HepG2 (cell line): ENCODE measurements around the gene SKP1. TPM values are rescaled to one million over a fixed set of nuclear protein-coding genes. Genes with fewer than 3 reads are reported as not detected.

ENCODE experiments used
- AFF4 ChIP-seq: sonication (generic); formaldehyde crosslinking; IDR thresholded peaks from 2 replicates; pipeline ENCODE4 v1.4.0; 2020; ENCODE audit warnings: missing genetic modification reagents
- AGO2 ChIP-seq: fragments of 200-400 bp; formaldehyde crosslinking; optimal IDR thresholded peaks from 2 replicates; pipeline ENCODE3; 2017; ENCODE audit warnings: mild to moderate bottlenecking, low read depth, low read length, moderate library complexity
- ARHGAP35 ChIP-seq: sonication (generic); formaldehyde crosslinking; IDR thresholded peaks from 2 replicates; pipeline ENCODE4 v1.9.0; 2022; ENCODE audit warnings: mild to moderate bottlenecking, inconsistent platforms, moderate library complexity, missing genetic modification reagents, borderline replicate concordance
- ATF1 ChIP-seq: IDR thresholded peaks from 2 replicates; pipeline ENCODE4 v1.6.1; 2016; ENCODE audit warnings: mild to moderate bottlenecking, control low read depth
- FOXJ3 ChIP-seq: sonication (generic); formaldehyde crosslinking; IDR thresholded peaks from 2 replicates; pipeline ENCODE4 v1.4.0; 2020; ENCODE audit warnings: missing genetic modification reagents, mild to moderate bottlenecking, borderline replicate concordance
- RFX5 ChIP-seq: IDR thresholded peaks from 2 replicates; pipeline ENCODE4 v1.6.1; 2011; ENCODE audit warnings: low read depth, low read length, improper control_type of control experiment
- STAT6 ChIP-seq: sonication (generic); formaldehyde crosslinking; IDR thresholded peaks from 2 replicates; pipeline ENCODE4 v1.4.0; 2020; ENCODE audit warnings: missing genetic modification reagents, mild to moderate bottlenecking, borderline replicate concordance
- ZBTB7B ChIP-seq: sonication (generic); formaldehyde crosslinking; IDR thresholded peaks from 2 replicates; pipeline ENCODE4 v1.4.0; 2020; ENCODE audit warnings: missing genetic modification reagents
- ZNF205 ChIP-seq: IDR thresholded peaks from 2 replicates; pipeline ENCODE4 v1.6.1; 2018; ENCODE audit warnings: missing biosample characterization, missing genetic modification reagents
- ZNF224 ChIP-seq: sonication (generic); formaldehyde crosslinking; IDR thresholded peaks from 2 replicates; pipeline ENCODE4 v1.5.0; 2020; ENCODE audit warnings: mild to moderate bottlenecking, missing genetic modification reagents
- ZNF569 ChIP-seq: sonication (generic); formaldehyde crosslinking; IDR thresholded peaks from 2 replicates; pipeline ENCODE4 v1.5.0; 2020; ENCODE audit warnings: mild to moderate bottlenecking, missing genetic modification reagents, moderate library complexity, borderline replicate concordance
- ZSCAN25 ChIP-seq: sonication (generic); formaldehyde crosslinking; IDR thresholded peaks from 2 replicates; pipeline ENCODE4 v1.8.0; 2022; ENCODE audit warnings: mild to moderate bottlenecking, missing genetic modification reagents
- polyA plus RNA-seq, 8 experiments: library from polyadenylated mRNA; depleted of rRNA in 3 of 8; stranded (reverse) in 7 of 8; unstranded in 1 of 8; fragments of >200 nt; fragmentation: Illumina TruSeq in 4 of 8; extraction: Trizol in 4 of 8; gene quantifications; 2 replicates each; pipeline versions ENCODE4 v1.2.1 to v1.2.3, GENCODE V29; 2011 to 2016; ENCODE audit warnings: low read depth in 4 of 8, missing spikeins in 1 of 8, mixed read lengths in 1 of 8; ENCODE audit not compliant: insufficient read depth in 1 of 8
- total RNA-seq, 5 experiments: library from RNA; depleted of rRNA; stranded (reverse); fragments of >200 nt; fragmentation: Illumina TruSeq; extraction: Trizol; gene quantifications; 2 replicates each; pipeline ENCODE4 v1.2.3, GENCODE V29; 2016; ENCODE audit warnings: low read depth in 1 of 5
- TF ChIP-seq, protein P1 (sequence below): sonication (generic); formaldehyde crosslinking; IDR thresholded peaks from 2 replicates; pipeline ENCODE4 v1.9.0; 2021; ENCODE audit warnings: missing genetic modification reagents, mild to moderate bottlenecking, borderline replicate concordance
- TF ChIP-seq, protein P2 (sequence below): sonication (generic); formaldehyde crosslinking; IDR thresholded peaks from 2 replicates; pipeline ENCODE4 v1.4.0; 2020; ENCODE audit warnings: missing genetic modification reagents
- TF ChIP-seq, protein P3 (sequence below): IDR thresholded peaks from 2 replicates; pipeline ENCODE4 v1.4.0; 2020; ENCODE audit warnings: mild to moderate bottlenecking, missing genetic modification reagents

Gene SKP1
- total and polyA plus RNA-seq, 2 of the 13 experiments (the other 11 are each of a cell fraction or from before 2014, with no cell fraction given) = 134 to 340 TPM

DNA sequence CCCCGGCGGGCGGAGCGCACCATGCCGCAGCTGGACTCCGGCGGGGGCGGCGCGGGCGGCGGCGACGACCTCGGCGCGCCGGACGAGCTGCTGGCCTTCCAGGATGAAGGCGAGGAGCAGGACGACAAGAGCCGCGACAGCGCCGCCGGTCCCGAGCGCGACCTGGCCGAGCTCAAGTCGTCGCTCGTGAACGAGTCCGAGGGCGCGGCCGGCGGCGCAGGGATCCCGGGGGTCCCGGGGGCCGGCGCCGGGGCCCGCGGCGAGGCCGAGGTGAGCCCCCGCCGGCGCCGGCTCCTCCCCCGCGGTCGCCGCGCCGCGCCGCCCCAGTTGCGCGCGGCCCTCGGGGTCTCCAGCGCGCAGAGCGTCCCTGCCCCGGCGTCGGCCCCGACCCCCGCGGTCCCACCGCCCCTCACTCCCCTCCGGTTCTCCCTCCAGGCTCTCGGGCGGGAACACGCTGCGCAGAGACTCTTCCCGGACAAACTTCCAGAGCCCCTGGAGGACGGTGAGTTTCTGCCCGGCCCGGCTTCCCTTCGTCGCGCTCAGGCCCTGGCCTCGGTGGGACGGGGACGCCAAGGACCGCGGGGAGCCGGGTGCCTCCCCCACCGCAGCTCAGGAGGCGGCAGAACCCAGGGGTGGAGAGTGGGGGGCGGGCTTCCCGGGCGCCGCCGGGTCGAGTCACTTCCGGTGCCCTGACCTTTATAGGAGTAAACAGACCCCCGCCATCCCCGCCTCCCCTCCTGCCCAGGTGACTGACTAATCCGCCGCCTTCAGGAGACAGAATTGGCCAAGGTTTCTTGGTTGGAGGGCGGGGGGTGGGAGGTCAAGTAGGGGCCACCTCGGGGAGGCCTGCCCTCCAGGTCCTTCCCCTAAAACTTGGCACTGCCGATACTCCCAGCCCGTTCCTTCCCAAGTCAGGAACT is 61.6 kb downstream of the SKP1 start (continued):
- TF ChIP-seq, protein P1, sequence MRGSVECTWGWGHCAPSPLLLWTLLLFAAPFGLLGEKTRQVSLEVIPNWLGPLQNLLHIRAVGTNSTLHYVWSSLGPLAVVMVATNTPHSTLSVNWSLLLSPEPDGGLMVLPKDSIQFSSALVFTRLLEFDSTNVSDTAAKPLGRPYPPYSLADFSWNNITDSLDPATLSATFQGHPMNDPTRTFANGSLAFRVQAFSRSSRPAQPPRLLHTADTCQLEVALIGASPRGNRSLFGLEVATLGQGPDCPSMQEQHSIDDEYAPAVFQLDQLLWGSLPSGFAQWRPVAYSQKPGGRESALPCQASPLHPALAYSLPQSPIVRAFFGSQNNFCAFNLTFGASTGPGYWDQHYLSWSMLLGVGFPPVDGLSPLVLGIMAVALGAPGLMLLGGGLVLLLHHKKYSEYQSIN (CRISPR knock-in tag) = no peak
- TF ChIP-seq AFF4 (CRISPR knock-in tag) (no peak), ZNF569 (CRISPR knock-in tag) (no peak), ARHGAP35 (no peak), STAT6 (CRISPR knock-in tag) (no peak), ATF1 (CRISPR knock-in tag) (no peak), RFX5 (no peak), ZNF224 (CRISPR knock-in tag) (no peak), FOXJ3 (no peak), ZSCAN25 (CRISPR knock-in tag) (no peak), AGO2 (peak; percentile 74), ZBTB7B (CRISPR knock-in tag) (no peak), ZNF205 (CRISPR knock-in tag) (no peak)
- TF ChIP-seq, protein P2, sequence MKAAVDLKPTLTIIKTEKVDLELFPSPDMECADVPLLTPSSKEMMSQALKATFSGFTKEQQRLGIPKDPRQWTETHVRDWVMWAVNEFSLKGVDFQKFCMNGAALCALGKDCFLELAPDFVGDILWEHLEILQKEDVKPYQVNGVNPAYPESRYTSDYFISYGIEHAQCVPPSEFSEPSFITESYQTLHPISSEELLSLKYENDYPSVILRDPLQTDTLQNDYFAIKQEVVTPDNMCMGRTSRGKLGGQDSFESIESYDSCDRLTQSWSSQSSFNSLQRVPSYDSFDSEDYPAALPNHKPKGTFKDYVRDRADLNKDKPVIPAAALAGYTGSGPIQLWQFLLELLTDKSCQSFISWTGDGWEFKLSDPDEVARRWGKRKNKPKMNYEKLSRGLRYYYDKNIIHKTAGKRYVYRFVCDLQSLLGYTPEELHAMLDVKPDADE (CRISPR knock-in tag) = no peak
- TF ChIP-seq, protein P3, sequence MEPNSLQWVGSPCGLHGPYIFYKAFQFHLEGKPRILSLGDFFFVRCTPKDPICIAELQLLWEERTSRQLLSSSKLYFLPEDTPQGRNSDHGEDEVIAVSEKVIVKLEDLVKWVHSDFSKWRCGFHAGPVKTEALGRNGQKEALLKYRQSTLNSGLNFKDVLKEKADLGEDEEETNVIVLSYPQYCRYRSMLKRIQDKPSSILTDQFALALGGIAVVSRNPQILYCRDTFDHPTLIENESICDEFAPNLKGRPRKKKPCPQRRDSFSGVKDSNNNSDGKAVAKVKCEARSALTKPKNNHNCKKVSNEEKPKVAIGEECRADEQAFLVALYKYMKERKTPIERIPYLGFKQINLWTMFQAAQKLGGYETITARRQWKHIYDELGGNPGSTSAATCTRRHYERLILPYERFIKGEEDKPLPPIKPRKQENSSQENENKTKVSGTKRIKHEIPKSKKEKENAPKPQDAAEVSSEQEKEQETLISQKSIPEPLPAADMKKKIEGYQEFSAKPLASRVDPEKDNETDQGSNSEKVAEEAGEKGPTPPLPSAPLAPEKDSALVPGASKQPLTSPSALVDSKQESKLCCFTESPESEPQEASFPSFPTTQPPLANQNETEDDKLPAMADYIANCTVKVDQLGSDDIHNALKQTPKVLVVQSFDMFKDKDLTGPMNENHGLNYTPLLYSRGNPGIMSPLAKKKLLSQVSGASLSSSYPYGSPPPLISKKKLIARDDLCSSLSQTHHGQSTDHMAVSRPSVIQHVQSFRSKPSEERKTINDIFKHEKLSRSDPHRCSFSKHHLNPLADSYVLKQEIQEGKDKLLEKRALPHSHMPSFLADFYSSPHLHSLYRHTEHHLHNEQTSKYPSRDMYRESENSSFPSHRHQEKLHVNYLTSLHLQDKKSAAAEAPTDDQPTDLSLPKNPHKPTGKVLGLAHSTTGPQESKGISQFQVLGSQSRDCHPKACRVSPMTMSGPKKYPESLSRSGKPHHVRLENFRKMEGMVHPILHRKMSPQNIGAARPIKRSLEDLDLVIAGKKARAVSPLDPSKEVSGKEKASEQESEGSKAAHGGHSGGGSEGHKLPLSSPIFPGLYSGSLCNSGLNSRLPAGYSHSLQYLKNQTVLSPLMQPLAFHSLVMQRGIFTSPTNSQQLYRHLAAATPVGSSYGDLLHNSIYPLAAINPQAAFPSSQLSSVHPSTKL = peak; percentile 20; the same call in 1 of the 2 replicates
